ENCODE results near the gene PITPNM2. TPM values are rescaled to one million over a fixed set of nuclear protein-coding genes. Genes with fewer than 3 reads are reported as not detected.
"Not testable (repeated sequence)": the region's sequence is repeated elsewhere in the genome, so short reads cannot be mapped to it uniquely, and the experiment has no call there.

The PITPNM2 gene
- total and polyA plus RNA-seq, 9 donors = 11.1 to 71.8 (median 31.0) TPM

- TF ChIP-seq EP300 (IDR thresholded peaks at IDR 0.05) (no peak), CTCF (IDR thresholded peaks at IDR 0.05) (no peak), POLR2A (IDR thresholded peaks at IDR 0.05) (no peak)
- intact Hi-C loops (cut with DNase I) = no loop called here
- Histone ChIP-seq H3K27ac (no peak overlapping the region), H3K9me3 (no peaks in the 10 kb centered on the region), H3K4me3 (no peak overlapping the region), H3K27me3 (no peaks in the 10 kb centered on the region), H3K36me3 (no peaks in the 10 kb centered on the region), H3K4me1 (ENCODE audit: insufficient read depth) (peaks cover 23% of the 10 kb centered on the region)
- 78 to 85% (median 84%) methylated on average over 4 of the region's 4 CpGs for WGBS, 3 donors
- no peak for DNase-seq
Observed at GRCh38 chr12:123104809-123105208, 46.1 kb downstream of the PITPNM2 start.

DNA sequence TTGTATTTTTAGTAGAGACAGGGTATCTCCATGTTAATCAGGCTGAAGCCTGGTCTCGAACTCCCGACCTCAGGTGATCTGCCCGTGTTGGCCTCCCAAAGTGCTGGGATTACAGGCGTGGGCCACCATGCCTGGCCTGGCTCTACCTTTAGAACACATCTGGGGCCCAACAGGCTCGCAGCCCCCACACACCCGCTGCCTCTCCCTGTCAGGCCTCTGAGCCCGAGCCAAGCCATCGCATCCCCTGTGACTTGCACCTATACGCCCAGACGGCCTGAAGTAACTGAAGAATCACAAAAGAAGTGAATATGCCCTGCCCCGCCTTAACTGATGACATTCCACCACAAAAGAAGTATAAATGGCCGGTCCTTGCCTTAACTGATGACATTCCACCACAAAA is 46.8 kb downstream of the PITPNM2 start:
- intact Hi-C loops (cut with DNase I); H3K27me3 ChIP-seq; H3K36me3 ChIP-seq; H3K27ac ChIP-seq; DNase-seq; H3K4me3 ChIP-seq; H3K9me3 ChIP-seq: not testable (repeated sequence)
- peaks cover 22% of the 10 kb centered on the region for H3K4me1 ChIP-seq (ENCODE audit: insufficient read depth)
- WGBS, 3 donors = 94 to 97% (median 96%) methylated on average over 12 of the region's 12 CpGs

GRCh38 chr12:123102781-123103503 is 47.9 kb downstream of the PITPNM2 start:
- no peaks in the 10 kb centered on the region for H3K36me3 ChIP-seq
- H3K27me3 ChIP-seq = no peaks in the 10 kb centered on the region
- WGBS, 3 donors = 88 to 91% (median 89%) methylated on average over 5 of the region's 5 CpGs
- intact Hi-C loops (cut with DNase I) = no loop called here
- H3K27ac ChIP-seq = peak overlapping the region; percentile 1 to 42
- H3K4me1 ChIP-seq (ENCODE audit: insufficient read depth) = peaks cover 22% of the 10 kb centered on the region
- TF ChIP-seq CTCF (IDR thresholded peaks at IDR 0.05) (no peak), POLR2A (IDR thresholded peaks at IDR 0.05) (no peak), EP300 (IDR thresholded peaks at IDR 0.05) (no peak)
- no peak for DNase-seq
- no peak overlapping the region for H3K4me3 ChIP-seq
- H3K9me3 ChIP-seq = no peaks in the 10 kb centered on the region

DNA sequence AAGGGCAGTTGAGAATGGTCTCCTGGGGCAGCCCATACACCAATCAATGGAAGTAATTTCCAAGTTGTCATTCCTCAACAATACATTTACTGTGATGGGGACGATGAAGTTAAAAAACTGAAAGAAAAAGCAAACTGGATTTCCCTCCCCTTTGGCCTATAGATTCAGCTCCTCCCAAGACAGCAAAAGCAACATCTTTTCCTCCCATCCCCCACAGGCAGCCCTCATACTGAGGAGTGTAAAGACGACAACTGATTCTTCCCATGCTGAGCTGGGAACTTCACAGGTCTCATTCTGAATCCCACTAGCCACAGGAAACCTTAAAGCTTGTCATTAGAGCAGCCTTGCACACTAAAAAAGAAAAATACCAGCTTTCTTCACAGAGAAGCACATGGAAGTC is 48.5 kb downstream of the PITPNM2 start:
- H3K27ac ChIP-seq = peak overlapping the region in 1 of 2 donors; percentile 1
- intact Hi-C loops (cut with DNase I) = no loop called here
- no peaks in the 10 kb centered on the region for H3K9me3 ChIP-seq
- no peaks in the 10 kb centered on the region for H3K36me3 ChIP-seq
- H3K27me3 ChIP-seq = no peaks in the 10 kb centered on the region
- TF ChIP-seq EP300 (IDR thresholded peaks at IDR 0.05) (no peak), CTCF (IDR thresholded peaks at IDR 0.05) (no peak), POLR2A (IDR thresholded peaks at IDR 0.05) (no peak)
- peaks cover 27% of the 10 kb centered on the region for H3K4me1 ChIP-seq (ENCODE audit: insufficient read depth)
- no peak for DNase-seq
- no peak overlapping the region for H3K4me3 ChIP-seq
- 82 to 87% (median 83%) methylated on average over 2 of the region's 2 CpGs for WGBS, 3 donors

- DNase-seq = no peak
- intact Hi-C loops (cut with DNase I) = no loop called here
- no peaks in the 10 kb centered on the region for H3K9me3 ChIP-seq
- H3K36me3 ChIP-seq = no peaks in the 10 kb centered on the region
- 92 to 96% (median 95%) methylated on average over 5 of the region's 5 CpGs for WGBS, 3 donors
- H3K4me3 ChIP-seq = no peak overlapping the region
- TF ChIP-seq POLR2A (IDR thresholded peaks at IDR 0.05) (no peak), CTCF (IDR thresholded peaks at IDR 0.05) (no peak), EP300 (IDR thresholded peaks at IDR 0.05) (no peak)
- no peak overlapping the region for H3K27ac ChIP-seq
- H3K4me1 ChIP-seq (ENCODE audit: insufficient read depth) = peaks cover 24% of the 10 kb centered on the region
- H3K27me3 ChIP-seq = no peaks in the 10 kb centered on the region
Observed at GRCh38 chr12:123101526-123101925, 49.4 kb downstream of the PITPNM2 start.
